GM18511 (cell line): ENCODE data around the gene MPPE1.
"Not testable (repeated sequence)": the region's sequence is repeated elsewhere in the genome, so short reads cannot be mapped to it uniquely, and the experiment has no call there.

Source experiments
- ATAC-seq: cut with Tn5 transposase; IDR thresholded peaks from one replicate; pipeline ENCODE4 v1.9.1; 2021; ENCODE audit warnings: mild to moderate bottlenecking, moderate library complexity; ENCODE audit not compliant: unreplicated experiment

The MPPE1 gene

GRCh38 chr18:11859282-11859830, 48.8 kb downstream of the MPPE1 start:
- no peak for ATAC-seq

GRCh38 chr18:11857177-11857887, 50.8 kb downstream of the MPPE1 start:
- ATAC-seq: no peak

- ATAC-seq: not testable (repeated sequence)
Measured at GRCh38 chr18:11854554-11854953, 53.6 kb downstream of the MPPE1 start.

DNA sequence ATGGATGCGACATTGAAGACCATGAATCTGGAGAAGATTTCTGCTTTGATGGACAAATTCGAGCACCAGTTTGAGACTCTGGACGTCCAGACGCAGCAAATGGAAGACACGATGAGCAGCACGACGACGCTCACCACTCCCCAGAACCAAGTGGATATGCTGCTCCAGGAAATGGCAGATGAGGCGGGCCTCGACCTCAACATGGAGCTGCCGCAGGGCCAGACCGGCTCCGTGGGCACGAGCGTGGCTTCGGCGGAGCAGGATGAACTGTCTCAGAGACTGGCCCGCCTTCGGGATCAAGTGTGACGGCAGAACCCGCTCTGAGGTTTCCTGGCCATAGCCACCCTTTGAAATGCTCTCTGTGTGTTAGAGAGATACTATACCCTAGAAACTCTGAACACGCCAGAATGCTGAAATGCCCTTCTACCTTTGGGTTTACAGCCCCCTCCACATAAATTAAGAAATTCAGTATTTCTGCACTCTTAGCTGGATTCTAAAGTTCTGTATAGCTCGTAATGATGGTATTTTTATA, 56.2 kb downstream of the MPPE1 start:
- ATAC-seq: peak; percentile 28

DNA sequence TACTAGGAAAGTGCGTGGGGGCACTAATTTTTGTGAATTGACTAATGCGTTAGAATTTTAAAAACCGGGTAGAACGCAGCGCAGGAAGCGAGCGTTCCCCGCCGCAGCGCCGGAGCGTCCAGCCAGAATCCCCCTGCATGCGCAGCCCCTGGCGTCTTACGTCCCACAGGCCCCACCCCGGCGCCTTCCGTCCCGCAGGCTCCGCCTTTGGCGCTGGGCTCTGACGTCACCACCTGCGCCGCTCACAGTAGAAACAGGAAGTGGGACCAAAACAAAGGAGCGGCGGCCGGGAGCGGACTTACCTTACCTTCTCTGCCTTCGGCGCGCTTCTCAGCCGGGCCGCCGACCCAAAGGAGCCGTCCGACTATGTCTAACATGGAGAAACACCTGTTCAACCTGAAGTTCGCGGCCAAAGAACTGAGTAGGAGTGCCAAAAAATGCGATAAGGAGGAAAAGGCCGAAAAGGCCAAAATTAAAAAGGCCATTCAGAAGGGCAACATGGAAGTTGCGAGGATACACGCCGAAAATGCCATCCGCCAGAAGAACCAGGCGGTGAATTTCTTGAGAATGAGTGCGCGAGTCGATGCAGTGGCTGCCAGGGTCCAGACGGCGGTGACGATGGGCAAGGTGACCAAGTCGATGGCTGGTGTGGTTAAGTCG, 56.8 kb downstream of the MPPE1 start, which contains the start of gene CHMP1B:
CHMP1B (plus strand) TSS at position 268 of the 660 bp plus-strand sequence; CDS start at position 367, 99 bp downstream.
- peak; percentile 97 for ATAC-seq

DNA sequence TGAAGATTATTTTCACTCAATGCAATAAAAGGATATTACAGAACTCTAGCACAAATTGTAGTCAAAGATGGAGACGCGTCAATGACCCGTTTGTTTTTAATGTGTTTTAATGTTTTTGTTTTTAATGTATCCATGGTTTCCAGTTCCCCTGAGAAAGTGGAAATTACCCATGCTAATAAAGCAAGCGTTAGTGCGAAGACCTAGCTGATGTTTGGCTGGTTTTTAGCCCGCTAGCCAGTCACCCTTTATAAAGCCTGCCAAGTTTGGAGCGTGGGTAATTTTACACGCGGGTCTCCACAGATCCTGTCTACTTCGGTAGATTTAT, 57.3 kb downstream of the MPPE1 start:
- peak; percentile 47 for ATAC-seq

DNA sequence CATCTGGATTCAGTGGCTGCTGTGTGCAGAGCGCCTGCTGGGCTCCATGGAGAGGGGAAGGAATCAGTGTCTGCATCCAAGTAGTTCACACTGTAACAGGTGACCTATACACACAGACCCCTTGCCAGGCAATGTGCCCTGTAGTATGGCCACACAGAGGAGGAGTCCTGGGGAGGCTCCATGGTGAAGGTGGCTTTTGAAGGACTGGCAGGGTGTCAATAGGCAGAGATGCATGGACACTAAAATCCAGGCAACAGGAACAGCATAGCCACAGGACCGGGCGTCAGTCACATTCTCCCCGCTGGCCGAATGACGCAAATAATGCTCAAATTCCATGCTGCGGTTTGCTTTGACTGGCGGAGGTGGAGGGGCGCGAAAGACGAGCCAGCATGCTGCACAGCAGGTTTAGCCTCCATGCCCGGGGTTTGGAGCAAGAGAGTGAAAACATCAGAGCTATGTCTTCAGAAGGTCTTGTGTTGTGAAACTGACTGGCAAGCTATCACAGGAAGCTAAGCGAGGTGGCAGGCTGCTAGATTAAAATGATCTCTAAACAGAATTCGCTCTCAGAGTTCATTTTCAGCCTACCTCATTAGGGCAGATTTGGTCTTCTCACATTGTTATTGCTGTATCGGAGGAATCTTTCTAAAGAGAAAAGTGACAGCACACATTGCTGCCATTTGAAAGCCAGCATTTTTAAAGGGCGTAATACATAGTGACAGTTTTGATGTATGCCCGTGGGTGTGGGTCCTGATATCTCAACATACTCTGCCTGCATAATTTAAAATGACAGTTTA, 58.1 kb downstream of the MPPE1 start:
- no peak for ATAC-seq

GRCh38 chr18:11849279-11849678, 58.8 kb downstream of the MPPE1 start:
- no peak for ATAC-seq

- no peak for ATAC-seq
Measured at GRCh38 chr18:11847811-11848210, 60.3 kb downstream of the MPPE1 start.

DNA sequence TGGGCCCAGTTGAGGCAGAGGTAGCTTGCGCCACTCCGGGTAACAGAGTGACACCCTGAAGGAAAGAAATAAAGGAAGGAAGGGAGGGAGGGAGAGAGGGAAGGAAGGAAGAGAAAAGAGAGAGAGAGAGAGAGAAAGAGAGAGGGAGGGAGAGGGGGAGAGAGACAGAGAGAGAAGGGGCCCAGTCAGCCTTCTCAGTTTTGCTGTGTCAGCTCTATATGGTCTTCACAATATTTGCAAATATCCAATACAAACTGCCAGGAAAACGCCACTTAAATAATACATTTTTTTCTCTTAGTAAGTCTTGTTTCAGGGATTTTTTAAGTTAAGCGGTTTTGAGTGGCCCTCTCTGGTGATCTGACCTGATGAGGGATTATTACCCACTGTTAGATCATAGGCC, 62.5 kb downstream of the MPPE1 start:
- ATAC-seq: no peak

- no peak for ATAC-seq
Measured at GRCh38 chr18:11844436-11844835, 63.7 kb downstream of the MPPE1 start.

DNA sequence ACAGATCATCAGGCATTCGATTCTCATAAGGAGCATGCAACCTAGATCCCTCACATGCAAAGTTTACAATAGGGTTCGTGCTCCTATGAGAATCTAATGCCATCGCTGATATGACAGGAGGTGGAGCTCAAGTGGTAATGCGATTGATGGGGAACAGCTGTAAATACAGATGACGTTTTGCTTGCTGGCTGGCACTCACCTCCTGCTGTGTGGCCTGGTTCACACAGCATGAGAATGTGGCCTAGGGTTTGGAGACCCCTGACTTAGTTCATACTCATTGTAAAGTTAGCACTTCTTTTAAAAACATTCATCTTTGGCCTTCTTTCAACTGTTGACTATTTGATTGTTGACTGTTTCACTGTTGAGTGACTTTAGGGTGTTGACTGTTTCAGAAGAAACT, 65.6 kb downstream of the MPPE1 start:
- no peak for ATAC-seq

DNA sequence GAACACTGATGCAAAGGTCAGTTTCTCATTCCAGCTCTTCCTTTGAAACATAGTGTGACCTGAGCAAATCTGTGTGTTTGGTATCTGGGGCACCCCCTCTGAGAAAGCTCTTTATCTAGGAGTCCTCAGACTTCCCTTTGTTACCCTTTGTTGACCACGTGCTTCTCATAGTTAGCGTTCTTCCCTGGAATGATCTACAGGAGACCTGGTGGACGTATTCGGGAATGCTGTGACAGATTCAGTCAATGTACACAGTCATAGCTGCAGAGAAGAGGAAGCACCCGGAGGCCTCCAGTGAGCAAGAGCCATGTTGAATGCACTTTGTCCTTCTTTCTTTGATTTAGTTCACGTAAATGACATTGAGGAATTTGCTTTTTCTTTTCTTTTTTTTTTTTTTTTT, 67.6 kb downstream of the MPPE1 start:
- ATAC-seq: no peak

DNA sequence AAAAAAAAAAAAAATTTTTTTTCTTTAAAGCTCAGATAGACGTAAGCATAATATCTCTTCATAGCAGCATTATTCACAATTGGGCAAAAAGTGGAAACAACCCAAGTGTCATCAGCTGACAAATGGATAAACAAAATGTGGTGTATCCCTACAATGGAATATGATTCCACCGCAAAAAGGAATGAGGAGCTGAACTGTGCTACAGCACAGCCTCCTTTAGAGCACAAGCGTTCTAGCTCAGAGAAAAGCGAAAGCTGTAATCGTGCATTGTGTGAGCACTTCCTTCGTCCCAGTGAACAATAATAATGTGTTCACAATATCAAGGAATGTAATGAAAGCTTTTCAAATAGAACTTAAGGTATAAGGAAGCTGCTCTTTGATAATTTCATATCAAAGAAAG, 68.6 kb downstream of the MPPE1 start:
- no peak for ATAC-seq

- ATAC-seq: no peak
Measured at GRCh38 chr18:11834772-11835171, 73.3 kb downstream of the MPPE1 start.
